GM15510 (cell line): ENCODE measurements around the gene ZNF2.

Source experiments
- POLR2A ChIP-seq: IDR thresholded peaks from 3 replicates; pipeline ENCODE4 v1.6.1; 2011; ENCODE audit warnings: borderline replicate concordance; ENCODE audit not compliant: insufficient read length; ENCODE audit errors: extremely low read depth

Gene ZNF2

DNA sequence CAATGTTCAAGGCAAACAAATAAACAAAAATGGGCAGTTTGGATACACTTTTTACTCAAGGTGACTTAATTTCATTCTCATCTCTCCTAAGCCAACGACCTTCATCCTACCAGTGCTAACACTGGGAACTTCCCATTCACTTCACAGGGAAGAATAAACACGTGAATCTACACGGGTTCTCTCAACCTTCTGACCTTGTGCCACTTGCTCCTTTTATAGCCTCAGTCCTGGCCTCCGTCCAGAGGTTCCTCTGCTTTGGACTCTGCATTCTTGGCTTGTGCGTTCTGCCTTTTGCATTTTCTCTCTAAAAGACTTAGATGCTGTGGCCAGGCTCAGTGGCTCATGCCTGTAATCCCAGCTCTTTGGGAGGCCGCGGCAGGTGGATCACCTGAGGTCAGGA is 13.8 kb downstream of the ZNF2 start:
- TF ChIP-seq POLR2A: no peak

DNA sequence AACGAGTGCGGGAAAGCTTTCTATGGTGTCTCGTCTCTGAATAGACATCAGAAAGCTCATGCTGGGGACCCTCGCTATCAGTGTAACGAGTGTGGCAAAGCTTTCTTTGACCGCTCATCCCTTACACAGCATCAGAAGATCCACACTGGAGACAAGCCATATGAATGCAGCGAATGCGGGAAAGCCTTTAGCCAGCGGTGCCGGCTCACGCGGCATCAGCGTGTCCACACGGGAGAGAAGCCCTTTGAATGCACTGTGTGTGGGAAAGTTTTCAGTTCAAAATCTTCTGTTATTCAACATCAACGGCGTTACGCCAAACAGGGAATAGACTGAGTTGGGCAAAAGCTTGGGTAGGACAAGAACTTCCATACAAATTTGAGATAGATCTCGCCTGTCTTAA is 16.2 kb downstream of the ZNF2 start:
- no peak for TF ChIP-seq POLR2A

DNA sequence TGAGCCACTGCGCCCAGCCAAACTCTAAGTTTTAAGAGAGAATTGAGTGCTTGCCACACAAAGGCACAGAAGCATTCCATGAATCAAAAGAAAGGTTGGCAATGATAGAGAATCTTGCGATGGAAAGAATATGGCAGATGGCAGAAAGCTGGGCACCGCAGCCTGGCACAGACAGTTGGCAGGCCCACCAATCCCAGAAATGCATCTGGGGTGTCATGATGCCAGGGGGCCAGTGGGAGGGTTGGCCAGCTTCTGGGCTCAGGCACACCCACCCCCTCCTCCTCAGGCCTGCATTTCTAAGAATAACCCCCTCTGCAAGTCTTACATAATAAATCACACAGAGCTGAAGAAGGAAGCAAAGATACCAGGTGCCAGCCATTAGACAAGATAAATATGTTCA is 19.6 kb downstream of the ZNF2 start:
- TF ChIP-seq POLR2A: no peak

DNA sequence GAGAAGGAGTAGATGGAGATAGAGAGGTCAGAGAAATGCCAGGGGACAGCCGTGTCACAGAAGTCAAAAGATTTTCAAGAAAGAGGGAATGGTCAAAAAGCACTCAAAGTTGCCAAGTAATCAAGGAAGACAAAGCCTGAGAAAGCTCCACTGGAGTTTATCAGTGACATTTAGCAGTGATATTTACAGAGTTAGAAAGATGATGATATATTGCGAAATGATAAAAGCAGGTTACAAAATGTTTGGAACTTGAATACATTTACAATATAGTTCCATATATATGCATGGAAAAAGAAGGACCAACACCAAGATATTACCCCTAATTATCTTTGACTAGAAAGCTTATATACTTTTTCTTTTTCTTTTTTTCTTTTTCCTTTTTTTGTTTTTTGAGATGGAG is 20.4 kb downstream of the ZNF2 start:
- TF ChIP-seq POLR2A: no peak

DNA sequence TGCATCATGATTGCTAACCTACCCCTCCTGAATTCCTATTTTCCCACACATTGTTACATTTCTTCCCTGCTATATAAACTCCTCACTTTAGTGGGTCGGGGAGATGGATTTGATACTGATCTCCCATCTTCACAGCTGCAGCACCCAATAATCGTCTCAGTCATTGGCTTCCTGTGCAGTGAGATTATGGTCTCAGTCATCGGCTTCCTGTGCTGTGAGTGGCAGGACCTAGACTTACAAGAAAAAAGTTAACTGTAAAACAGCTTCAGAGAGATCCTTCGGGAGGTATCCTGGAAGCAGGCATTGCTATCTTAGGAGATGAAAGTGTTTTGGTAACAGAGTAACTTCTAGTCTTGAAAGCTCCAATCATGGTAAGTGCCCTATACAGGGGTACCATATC is 38.3 kb downstream of the ZNF2 start:
- no peak for TF ChIP-seq POLR2A

DNA sequence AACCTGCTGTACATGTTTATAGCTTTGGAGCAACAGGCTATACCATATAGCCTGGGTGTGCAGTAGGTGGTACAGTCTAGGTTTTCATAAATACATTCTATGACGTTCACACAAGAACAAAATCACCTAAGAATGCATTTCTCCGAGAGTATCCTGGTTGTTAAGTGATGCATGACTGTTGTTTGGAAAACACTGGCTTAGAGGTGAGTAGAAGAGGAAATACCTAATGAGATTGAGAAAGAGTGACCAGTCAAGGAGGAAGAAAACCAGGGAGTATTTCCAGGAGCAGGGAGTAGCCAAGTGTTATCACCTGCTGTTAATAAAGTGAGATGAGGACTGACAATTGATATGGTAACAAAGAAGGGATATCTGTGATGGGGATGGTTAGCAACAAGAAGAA is 38.8 kb downstream of the ZNF2 start:
- TF ChIP-seq POLR2A: no peak

DNA sequence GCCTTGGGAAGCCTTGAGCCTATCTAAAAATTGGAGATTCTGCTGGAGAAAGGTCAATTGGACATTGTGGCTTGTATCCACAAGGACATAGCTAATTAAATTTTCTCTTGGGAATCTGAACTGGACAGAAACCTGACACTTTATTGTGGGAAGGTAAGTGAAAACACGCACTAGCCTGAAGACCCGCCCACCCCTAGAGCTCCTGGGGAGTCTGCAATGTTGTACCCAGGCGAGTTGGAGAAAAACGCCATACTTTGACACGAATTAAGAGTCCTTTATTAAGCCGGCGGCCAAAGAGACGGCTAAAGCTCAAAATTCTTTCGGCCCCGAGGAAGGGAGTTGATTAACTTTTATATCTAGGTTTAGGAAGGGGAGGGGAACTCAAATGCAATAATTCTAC is 40.5 kb downstream of the ZNF2 start:
- no peak for TF ChIP-seq POLR2A

DNA sequence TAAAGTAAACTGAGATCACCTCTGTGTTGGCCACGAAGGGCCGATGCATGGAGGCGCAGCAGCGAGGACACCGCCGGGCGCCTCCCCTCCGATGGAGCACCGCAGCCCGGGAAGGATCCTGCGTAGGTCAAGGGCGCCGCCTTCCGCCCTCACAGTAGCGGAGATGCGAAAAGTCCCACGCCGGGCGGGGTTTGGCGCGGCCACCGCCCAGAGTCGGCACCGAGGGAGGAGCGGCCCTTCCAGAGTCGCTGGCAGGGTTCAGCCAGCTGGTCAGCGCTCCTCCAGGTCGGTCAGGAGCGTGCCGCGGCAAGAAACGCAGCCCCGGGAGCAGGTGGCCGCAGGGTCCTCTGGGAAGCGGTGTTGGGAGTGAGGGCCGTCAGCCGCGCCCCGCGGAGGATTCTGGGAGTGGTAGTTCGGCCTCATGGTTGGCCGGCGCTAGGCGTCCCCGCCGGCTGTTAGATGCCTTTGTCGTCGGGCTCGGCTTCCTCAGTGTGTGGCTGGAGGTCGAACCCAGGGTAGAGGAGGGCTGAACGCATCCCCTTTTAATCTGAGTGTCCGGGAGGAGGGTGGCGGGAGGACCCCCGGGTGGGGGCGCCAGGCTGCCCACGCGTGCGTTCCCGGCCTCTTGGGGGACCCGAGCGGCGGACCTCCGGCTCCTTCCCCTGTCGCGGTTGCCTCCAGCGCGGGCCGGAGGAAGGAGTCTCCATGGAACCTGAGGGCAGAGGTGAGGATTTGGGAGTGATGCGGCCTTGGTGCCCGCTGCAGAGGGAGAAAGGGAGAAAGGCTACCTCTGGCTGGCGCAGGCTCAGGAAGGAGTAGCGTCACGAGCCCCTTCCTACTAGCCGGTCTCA is 41.7 kb downstream of the ZNF2 start, which contains the start of gene ZNF892:
Gene ZNF892 (plus strand): TSS at position 411 of the 851 bp plus-strand sequence. CDS start 295 bp downstream, at position 706.
- TF ChIP-seq POLR2A: peak; percentile 74

DNA sequence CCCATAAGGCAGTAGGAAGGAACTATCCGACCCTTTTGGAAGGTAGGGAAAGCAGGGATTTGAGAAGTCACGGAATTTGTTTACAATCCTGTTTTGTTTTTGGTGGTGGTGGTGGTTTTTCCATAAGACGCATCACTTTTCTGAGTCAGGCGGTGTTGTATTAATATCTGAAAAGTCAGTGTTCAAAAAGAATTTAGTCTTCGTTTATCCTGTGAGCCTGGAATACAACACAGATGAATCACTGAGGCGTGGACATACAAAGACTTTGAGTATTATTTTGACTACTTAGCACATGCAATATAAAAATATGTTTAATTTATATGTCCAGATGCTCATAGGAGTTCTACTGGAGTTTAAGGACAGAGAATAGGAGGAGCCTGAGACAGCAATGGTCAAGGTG is 42.5 kb downstream of the ZNF2 start:
- TF ChIP-seq POLR2A: no peak

DNA sequence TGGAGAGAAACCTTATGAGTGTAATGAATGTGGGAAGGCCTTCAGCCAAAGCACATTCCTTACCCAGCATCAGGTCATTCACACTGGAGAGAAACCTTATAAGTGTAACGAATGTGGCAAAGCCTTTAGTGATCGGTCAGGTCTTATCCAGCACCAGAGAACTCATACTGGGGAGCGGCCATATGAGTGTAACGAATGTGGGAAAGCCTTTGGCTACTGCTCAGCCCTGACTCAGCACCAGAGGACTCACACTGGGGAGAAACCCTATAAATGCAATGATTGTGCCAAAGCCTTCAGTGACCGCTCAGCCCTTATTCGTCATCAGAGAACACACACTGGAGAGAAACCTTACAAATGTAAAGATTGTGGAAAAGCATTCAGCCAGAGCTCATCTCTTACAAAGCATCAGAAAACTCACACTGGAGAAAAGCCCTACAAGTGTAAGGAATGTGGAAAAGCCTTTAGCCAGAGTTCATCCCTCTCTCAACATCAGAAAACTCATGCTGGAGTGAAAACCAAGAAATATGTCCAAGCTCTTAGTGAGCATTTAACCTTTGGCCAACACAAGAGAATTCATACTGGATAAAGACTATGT is 49.5 kb downstream of the ZNF2 start:
- no peak for TF ChIP-seq POLR2A

DNA sequence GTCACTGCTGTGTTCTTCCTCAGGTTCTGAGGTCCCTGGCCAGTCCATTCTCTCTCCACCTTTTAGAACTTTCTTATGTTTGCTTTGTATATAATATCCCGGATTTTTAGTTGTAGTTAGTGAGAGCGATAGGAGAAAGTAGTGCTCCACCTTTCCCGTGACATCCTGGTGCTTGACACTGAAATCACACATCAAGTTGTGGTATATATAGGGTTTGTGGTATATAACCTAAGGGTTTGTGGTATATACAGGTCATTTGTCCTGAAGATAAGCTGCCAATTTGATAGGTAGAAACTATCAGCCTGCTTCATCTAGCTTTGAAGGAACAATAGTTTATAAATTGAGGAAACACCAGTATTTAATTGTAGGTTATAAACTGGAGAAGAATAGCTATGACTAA is 54.8 kb downstream of the ZNF2 start:
- TF ChIP-seq POLR2A: no peak

DNA sequence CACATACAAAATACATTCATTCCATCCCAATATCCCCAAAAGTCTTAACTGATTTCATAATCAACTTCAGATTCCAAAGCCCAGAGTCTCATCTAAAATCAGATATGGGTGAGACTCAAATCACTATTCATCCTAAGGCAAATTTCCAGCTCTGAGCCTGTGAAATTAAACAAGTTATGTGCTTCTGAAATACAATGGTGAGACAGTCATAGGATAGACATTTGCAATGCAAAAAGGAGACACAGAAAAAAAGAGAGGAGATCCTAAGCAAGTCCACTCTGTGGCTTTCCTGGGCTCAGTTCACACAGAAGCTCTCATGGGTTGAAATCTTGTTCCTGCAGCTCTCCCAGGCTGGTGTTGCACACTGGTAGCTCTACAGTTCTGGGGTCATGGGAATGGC is 60.0 kb downstream of the ZNF2 start:
- TF ChIP-seq POLR2A: no peak

DNA sequence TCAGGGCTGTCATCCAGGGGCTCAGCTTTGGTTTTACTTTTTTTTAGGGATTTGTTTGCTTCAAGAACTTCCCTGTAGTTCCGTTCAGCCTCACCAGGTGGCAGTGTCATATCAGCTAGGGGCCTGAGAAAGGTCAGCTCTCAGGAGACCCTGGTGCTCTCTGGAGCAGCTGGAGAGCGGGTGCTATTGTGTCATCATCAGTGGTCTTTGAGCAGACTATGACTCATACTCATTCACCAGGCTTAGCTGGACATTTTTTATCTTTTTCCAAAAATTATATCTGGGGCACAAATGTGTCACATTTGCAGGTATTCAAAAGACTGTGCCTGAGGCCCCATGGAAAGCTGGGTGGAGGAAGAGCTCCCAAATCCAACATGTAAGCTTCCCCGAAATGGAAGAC is 66.1 kb downstream of the ZNF2 start:
- no peak for TF ChIP-seq POLR2A

DNA sequence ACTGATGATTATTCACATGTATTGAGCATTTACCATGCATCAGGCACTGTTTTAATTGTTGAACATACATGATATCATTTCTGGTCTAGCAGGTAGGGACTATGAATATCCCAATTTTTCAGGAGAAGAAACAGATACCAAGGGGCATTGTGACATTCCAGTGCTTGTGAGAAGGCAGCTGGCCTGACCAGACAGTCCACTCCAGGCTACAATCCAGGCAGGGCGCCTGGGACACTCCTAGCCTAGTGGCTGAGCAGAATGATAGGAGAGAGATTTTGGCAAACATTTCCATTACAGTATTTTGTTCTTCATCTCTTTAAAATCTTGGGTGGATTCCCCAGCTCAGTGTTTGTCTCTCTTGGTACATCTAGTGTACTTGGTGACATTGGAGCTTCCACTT is 66.6 kb downstream of the ZNF2 start:
- TF ChIP-seq POLR2A: no peak
